Epithelial cell of proximal tubule (primary cell): ENCODE data around the gene ADRA1B. TPM values are rescaled to one million over a fixed set of nuclear protein-coding genes. Genes with fewer than 3 reads are reported as not detected.
"Not testable (repeated sequence)": the region's sequence is repeated elsewhere in the genome, so short reads cannot be mapped to it uniquely, and the experiment has no call there.

Experiments
- DNase-seq: peaks from one replicate; pipeline ENCODE4 v3.0.0-alpha.2; 2011; ENCODE audit warnings: low read depth
- H3K4me3 ChIP-seq: 2 replicates; pipeline ENCODE4 v1.5.1; 2011; ENCODE audit warnings: low read depth, mild to moderate bottlenecking, low read length
- CTCF ChIP-seq: conservative IDR thresholded peaks from 2 replicates; pipeline ENCODE4 v1.5.1; 2012; ENCODE audit warnings: low read depth, mild to moderate bottlenecking, low read length
- total RNA-seq: library from RNA; depleted of rRNA; stranded (reverse); fragments of >200 nt; gene quantifications from 2 replicates; pipeline ENCODE4 v1.2.3, GENCODE V29; 2015

ADRA1B gene
- total RNA-seq, 1 donor from 2014 or later = 4.0 TPM

- no peak for DNase-seq
- H3K4me3 ChIP-seq = peak overlapping the region; percentile 61
- TF ChIP-seq CTCF = peak; percentile 88
Measured at GRCh38 chr5:159987031-159987674, 70.9 kb downstream of the ADRA1B start.

GRCh38 chr5:159990506-159990905 is 74.2 kb downstream of the ADRA1B start:
- no peak for DNase-seq
- H3K4me3 ChIP-seq = no peak overlapping the region
- no peak for TF ChIP-seq CTCF

- no peak for TF ChIP-seq CTCF
- no peak for DNase-seq
Measured at GRCh38 chr5:159992566-159992965, 76.3 kb downstream of the ADRA1B start.

GRCh38 chr5:159993194-159993593 is 76.9 kb downstream of the ADRA1B start:
- no peak for DNase-seq
- no peak for TF ChIP-seq CTCF
- H3K4me3 ChIP-seq = no peak overlapping the region

More at GRCh38 chr5:159992566-159992965, 76.3 kb downstream of the ADRA1B start:
- H3K4me3 ChIP-seq = no peak overlapping the region

- DNase-seq = no peak
- TF ChIP-seq CTCF = no peak
Measured at GRCh38 chr5:159995907-159996306, 79.6 kb downstream of the ADRA1B start.

GRCh38 chr5:160001457-160001856 is 85.2 kb downstream of the ADRA1B start:
- no peak for TF ChIP-seq CTCF
- DNase-seq = no peak

More at GRCh38 chr5:159995907-159996306, 79.6 kb downstream of the ADRA1B start:
- H3K4me3 ChIP-seq = no peak overlapping the region

GRCh38 chr5:160007514-160007913 is 91.2 kb downstream of the ADRA1B start:
- TF ChIP-seq CTCF = no peak
- no peak overlapping the region for H3K4me3 ChIP-seq
- no peak for DNase-seq

More at GRCh38 chr5:160001457-160001856, 85.2 kb downstream of the ADRA1B start:
- no peak overlapping the region for H3K4me3 ChIP-seq

- peak overlapping the region; percentile 100 for H3K4me3 ChIP-seq
- not testable (repeated sequence) for DNase-seq
Measured at GRCh38 chr5:160008529-160008876, 92.2 kb downstream of the ADRA1B start.
